Mammary epithelial cell (primary cell): Measurements from ENCODE around the gene CDS2.

Experiments
- CTCF ChIP-seq, 2 donors: IDR thresholded peaks in 1 of 2; conservative IDR thresholded peaks in 1 of 2; 2 replicates each; pipeline ENCODE4 v1.5.1; 2011 to 2012; ENCODE audit warnings: inconsistent platforms in 2 of 2, low read length in 2 of 2, mild to moderate bottlenecking in 2 of 2, control low read depth in 1 of 2, low read depth in 1 of 2; ENCODE audit not compliant: insufficient read depth in 1 of 2; ENCODE audit errors: extremely low read depth in 1 of 2
- EZH2 ChIP-seq: IDR thresholded peaks from 2 replicates; pipeline ENCODE4 v1.6.1; 2012; ENCODE audit warnings: low read length, inconsistent platforms, borderline replicate concordance

GRCh38 chr20:5135363-5136012 lies 8.7 kb downstream of the CDS2 start:
- TF ChIP-seq CTCF (conservative IDR thresholded peaks at IDR 0.05 in 1 of 2, IDR thresholded peaks at IDR 0.05 in 1 of 2; ENCODE audit: extremely low read depth in 1 of 2, insufficient read depth in 1 of 2, low read depth in 1 of 2, low read length in 2 of 2) (no peak), EZH2 (no peak)
